Fibroblast of upper back skin (primary cell): Measurements from ENCODE around the gene DFFA.
"Not testable (repeated sequence)": the region's sequence is repeated elsewhere in the genome, so short reads cannot be mapped to it uniquely, and the experiment has no call there.

Experiments
- DNase-seq: peaks from one replicate; pipeline ENCODE4 v3.0.0-alpha.2; 2013

DFFA gene

GRCh38 chr1:10504249-10504648 is 31.9 kb upstream of the DFFA start:
- no peak for DNase-seq

GRCh38 chr1:10502206-10502605 is 29.9 kb upstream of the DFFA start:
- DNase-seq = no peak

- no peak for DNase-seq
Measured at GRCh38 chr1:10498231-10498630, 25.9 kb upstream of the DFFA start.

- no peak for DNase-seq
Measured at GRCh38 chr1:10497109-10497508, 24.8 kb upstream of the DFFA start.

- DNase-seq = no peak
Measured at GRCh38 chr1:10495952-10496351, 23.6 kb upstream of the DFFA start.

- DNase-seq = no peak
Measured at GRCh38 chr1:10495475-10495817, 23.1 kb upstream of the DFFA start.

GRCh38 chr1:10494754-10495474 is 22.6 kb upstream of the DFFA start:
- peak; percentile 53 for DNase-seq

GRCh38 chr1:10494418-10494753 is 22.1 kb upstream of the DFFA start:
- DNase-seq = no peak

GRCh38 chr1:10490286-10490970 is 18.1 kb upstream of the DFFA start:
- DNase-seq = no peak

GRCh38 chr1:10489291-10490055 is 17.1 kb upstream of the DFFA start:
- no peak for DNase-seq

- DNase-seq = no peak
Measured at GRCh38 chr1:10484521-10484920, 12.2 kb upstream of the DFFA start.

GRCh38 chr1:10480614-10481013 is 8.3 kb upstream of the DFFA start:
- DNase-seq = no peak

GRCh38 chr1:10479296-10479695 is 7.0 kb upstream of the DFFA start:
- DNase-seq = no peak

- no peak for DNase-seq
Measured at GRCh38 chr1:10475510-10475909, 3.2 kb upstream of the DFFA start.

- peak; percentile 82 for DNase-seq
Measured at GRCh38 chr1:10474613-10475507, 2.5 kb upstream of the DFFA start, which contains the start of gene PEX14. Gene PEX14 (plus strand): TSS chr1:10474950. CDS start chr1:10474967, 17 bp downstream.

- not testable (repeated sequence) for DNase-seq
Measured at GRCh38 chr1:10474309-10474612, 1.9 kb upstream of the DFFA start.

GRCh38 chr1:10473145-10473765 is 926 bp upstream of the DFFA start:
- no peak for DNase-seq

- peak; percentile 28 for DNase-seq
Measured at GRCh38 chr1:10471411-10472219, 714 bp downstream of the DFFA start.

GRCh38 chr1:10470043-10470442 is 2.3 kb downstream of the DFFA start:
- no peak for DNase-seq

GRCh38 chr1:10467078-10467477 is 5.3 kb downstream of the DFFA start:
- DNase-seq = no peak

- peak; percentile 78 for DNase-seq
Measured at GRCh38 chr1:10459184-10459583, 13.1 kb downstream of the DFFA start.

GRCh38 chr1:10457875-10458274 is 14.5 kb downstream of the DFFA start:
- no peak for DNase-seq
